H1 (cell line): ENCODE data around the gene PLPP7. TPM values are rescaled to one million over a fixed set of nuclear protein-coding genes. Genes with fewer than 3 reads are reported as not detected.

Experiments used
- CTCF ChIA-PET: fragments of 300-600 bp; sonication (Branson Sonifier 250); formaldehyde crosslinking; loops from one replicate; lab custom pipeline; 2021; ENCODE audit not compliant: partially characterized antibody; lab: Charles Lee
- POLR2A ChIA-PET: fragments of 300-600 bp; sonication (Branson Sonifier 250); formaldehyde crosslinking; loops from one replicate; lab custom pipeline; 2021; ENCODE audit warnings: inconsistent platforms; ENCODE audit not compliant: partially characterized antibody; lab: Charles Lee
- DNase-seq, 2 experiments: peaks; one replicate each; pipeline versions ENCODE4 v3.0.0 to v3.0.0-alpha.2; 2010 to 2022; ENCODE audit warnings: low spot score in 2 of 2, low read depth in 1 of 2, mixed read lengths in 1 of 2
- FAIRE-seq: peaks from 2 replicates; lab custom pipeline; 2011; peaks lifted over from hg19 to GRCh38; lab: Jason Lieb, UNC
- H2AFZ ChIP-seq: 2 replicates; pipeline ENCODE4 v1.8.1; 2012; ENCODE audit warnings: low read length, inconsistent platforms
- H2AK5ac ChIP-seq: 2 replicates; pipeline ENCODE4 v1.6.1; 2013; ENCODE audit warnings: low read depth, low read length
- H2BK120ac ChIP-seq: replicated peaks from 2 replicates; pipeline ENCODE3; 2013; ENCODE audit warnings: low read depth, low read length, inconsistent platforms
- H2BK12ac ChIP-seq: 2 replicates; pipeline ENCODE4 v1.6.1; 2013; ENCODE audit warnings: low read depth, low read length
- H2BK15ac ChIP-seq: 2 replicates; pipeline ENCODE4 v1.6.1; 2013; ENCODE audit warnings: low read length
- H2BK20ac ChIP-seq: 2 replicates; pipeline ENCODE4 v1.6.1; 2013; ENCODE audit warnings: low read length
- H2BK5ac ChIP-seq: 2 replicates; pipeline ENCODE4 v1.6.1; 2013; ENCODE audit warnings: low read depth, low read length
- H3K14ac ChIP-seq: 2 replicates; pipeline ENCODE4 v1.6.1; 2013; ENCODE audit warnings: inconsistent platforms; ENCODE audit not compliant: insufficient read length
- H3K18ac ChIP-seq: 2 replicates; pipeline ENCODE4 v1.6.1; 2013; ENCODE audit warnings: low read length; ENCODE audit errors: extremely low read depth
- H3K23ac ChIP-seq: 2 replicates; pipeline ENCODE4 v1.6.1; 2013; ENCODE audit warnings: inconsistent platforms; ENCODE audit not compliant: insufficient read length
- H3K23me2 ChIP-seq: 2 replicates; pipeline ENCODE4 v1.6.1; 2013; ENCODE audit warnings: low read depth, low read length
- H3K27ac ChIP-seq: 2 replicates; pipeline ENCODE4 v1.6.1; 2011; ENCODE audit warnings: low read depth, low read length, inconsistent platforms
- H3K27me3 ChIP-seq, 4 experiments: replicated peaks in 1 of 4; 1 replicate in 1 of 4; 2 replicates in 3 of 4; pipeline versions ENCODE4 v1.6.1 to v1.8.1; 2011 to 2013; ENCODE audit warnings: low read length in 3 of 4, mild to moderate bottlenecking in 3 of 4, inconsistent platforms in 2 of 4, mixed read lengths in 2 of 4, moderate library complexity in 1 of 4; ENCODE audit not compliant: control insufficient read depth in 3 of 4, insufficient read depth in 3 of 4; ENCODE audit errors: extremely low read depth in 1 of 4
- H3K36me3 ChIP-seq, 4 experiments: 2 replicates each; pipeline versions ENCODE4 v1.6.1 to v1.8.1; 2011 to 2013; ENCODE audit warnings: mild to moderate bottlenecking in 4 of 4, low read length in 3 of 4, moderate library complexity in 2 of 4, control low read depth in 1 of 4, inconsistent platforms in 1 of 4; ENCODE audit not compliant: insufficient read depth in 4 of 4, control insufficient read depth in 2 of 4
- H3K4ac ChIP-seq: replicated peaks from 2 replicates; pipeline ENCODE3; 2013; ENCODE audit warnings: low read length, low read depth, mixed read lengths, inconsistent platforms; ENCODE audit not compliant: insufficient read length
- H3K4me1 ChIP-seq, 4 experiments: replicated peaks in 1 of 4; 1 replicate in 1 of 4; 2 replicates in 3 of 4; pipeline versions ENCODE4 v1.6.1 to v1.8.1; 2011 to 2013; ENCODE audit warnings: low read length in 3 of 4, inconsistent platforms in 2 of 4, mixed read lengths in 1 of 4; ENCODE audit not compliant: insufficient read depth in 4 of 4, control insufficient read depth in 3 of 4
- H3K4me2 ChIP-seq, 2 experiments: 2 replicates each; pipeline versions ENCODE4 v1.6.1 to v1.8.1; 2011 to 2013; ENCODE audit warnings: low read depth in 2 of 2, low read length in 2 of 2, control low read depth in 1 of 2, inconsistent platforms in 1 of 2, mild to moderate bottlenecking in 1 of 2; ENCODE audit not compliant: insufficient read depth in 1 of 2
- H3K4me3 ChIP-seq, 4 experiments: fragments of 200-600, 300-600 bp in 1 of 4; sonication (generic), shearing (Covaris generic), sonication (Bioruptor Twin) in 1 of 4; 2 replicates each; pipeline versions ENCODE4 v1.5.1 to v1.8.1; 2011 to 2016; ENCODE audit warnings: low read length in 4 of 4, low read depth in 3 of 4, control low read depth in 2 of 4, inconsistent platforms in 2 of 4, mild to moderate bottlenecking in 2 of 4, mixed read lengths in 1 of 4, moderate library complexity in 1 of 4; ENCODE audit not compliant: insufficient read depth in 2 of 4; ENCODE audit errors: extremely low read depth in 1 of 4
- H3K56ac ChIP-seq: replicated peaks from 2 replicates; pipeline ENCODE3; 2013; ENCODE audit warnings: low read depth, mild to moderate bottlenecking, mixed read lengths, low read length, inconsistent platforms; ENCODE audit not compliant: insufficient read length
- H3K79me1 ChIP-seq: 2 replicates; pipeline ENCODE4 v1.6.1; 2013; ENCODE audit warnings: low read depth, low read length, control low read depth
- H3K79me2 ChIP-seq, 2 experiments: 2 replicates each; pipeline versions ENCODE4 v1.6.1 to v1.8.1; 2012 to 2013; ENCODE audit warnings: low read length in 2 of 2, mild to moderate bottlenecking in 2 of 2, inconsistent platforms in 1 of 2; ENCODE audit not compliant: insufficient read depth in 2 of 2, control insufficient read depth in 1 of 2
- H3K9ac ChIP-seq, 4 experiments: replicated peaks in 1 of 4; 1 replicate in 1 of 4; 2 replicates in 3 of 4; pipeline versions ENCODE4 v1.6.1 to v1.8.1; 2011 to 2013; ENCODE audit warnings: low read depth in 3 of 4, low read length in 3 of 4, control low read depth in 2 of 4, mild to moderate bottlenecking in 2 of 4, moderate library complexity in 2 of 4, inconsistent platforms in 1 of 4; ENCODE audit errors: extremely low read depth in 1 of 4
- H3K9me3 ChIP-seq, 2 experiments: 2 replicates each; pipeline versions ENCODE4 v1.6.1 to v1.8.1; 2012 to 2013; ENCODE audit warnings: mild to moderate bottlenecking in 2 of 2, moderate library complexity in 2 of 2, control low read depth in 1 of 2, inconsistent platforms in 1 of 2, low read depth in 1 of 2, low read length in 1 of 2, mixed read lengths in 1 of 2; ENCODE audit not compliant: insufficient read depth in 2 of 2
- H4K20me1 ChIP-seq, 2 experiments: replicated peaks in 1 of 2; 2 replicates each; pipeline versions ENCODE3 to v1.8.1; 2011 to 2013; ENCODE audit warnings: inconsistent platforms in 2 of 2, low read length in 2 of 2, mild to moderate bottlenecking in 1 of 2; ENCODE audit not compliant: insufficient read depth in 2 of 2, control insufficient read depth in 1 of 2
- H4K5ac ChIP-seq: 2 replicates; pipeline ENCODE4 v1.6.1; 2013; ENCODE audit warnings: low read length, low read depth, mixed read lengths, inconsistent platforms; ENCODE audit not compliant: insufficient read length
- H4K8ac ChIP-seq: 2 replicates; pipeline ENCODE4 v1.8.0; 2013; ENCODE audit warnings: mild to moderate bottlenecking, moderate library complexity, low read length, inconsistent platforms; ENCODE audit not compliant: insufficient read depth; ENCODE audit errors: extremely low read depth
- H4K91ac ChIP-seq: replicated peaks from 2 replicates; pipeline ENCODE3; 2013; ENCODE audit warnings: low read length, mixed read lengths, inconsistent platforms; ENCODE audit not compliant: insufficient read length
- CEBPB ChIP-seq: IDR thresholded peaks from 2 replicates; pipeline ENCODE4 v1.6.1; 2012; ENCODE audit warnings: low read depth, low read length
- EZH2 ChIP-seq: fragments of 200-600 bp; sonication (generic); IDR thresholded peaks from 2 replicates; pipeline ENCODE4 v1.7.1; 2012; ENCODE audit warnings: low read depth, mild to moderate bottlenecking, moderate library complexity, low read length, inconsistent platforms; ENCODE audit not compliant: severe bottlenecking
- FOSL1 ChIP-seq: IDR thresholded peaks from 2 replicates; pipeline ENCODE4 v1.6.1; 2011; ENCODE audit warnings: mild to moderate bottlenecking, low read depth, low read length, moderate library complexity; ENCODE audit not compliant: insufficient read depth
- HDAC6 ChIP-seq: IDR thresholded peaks from one replicate; pipeline ENCODE4 v1.7.1; 2012; ENCODE audit warnings: low read depth, mild to moderate bottlenecking, inconsistent platforms, low read length, moderate library complexity
- JUND ChIP-seq: IDR thresholded peaks from 2 replicates; pipeline ENCODE4 v1.6.1; 2011; ENCODE audit warnings: mild to moderate bottlenecking, improper control_type of control experiment, low read length
- PHF8 ChIP-seq: fragments of 200-600 bp; sonication (generic); conservative IDR thresholded peaks from 2 replicates; pipeline ENCODE4 v1.7.1; 2012; ENCODE audit warnings: low read depth, mild to moderate bottlenecking, inconsistent platforms, low read length, moderate library complexity
- RBBP5 ChIP-seq: IDR thresholded peaks from 2 replicates; pipeline ENCODE4 v1.7.1; 2012; ENCODE audit warnings: low read depth, mild to moderate bottlenecking, inconsistent platforms, low read length, moderate library complexity, borderline replicate concordance
- RNF2 ChIP-seq: fragments of 200-900, 300-1000 bp; sonication (generic); IDR thresholded peaks from 2 replicates; pipeline ENCODE4 v1.7.1; 2016; ENCODE audit warnings: borderline replicate concordance, low read depth, mild to moderate bottlenecking, antibody characterized with exemption, low read length; ENCODE audit not compliant: poor library complexity, severe bottlenecking; ENCODE audit errors: missing control alignments
- RXRA ChIP-seq: IDR thresholded peaks from 2 replicates; pipeline ENCODE4 v1.6.1; 2011; ENCODE audit warnings: low read depth, mild to moderate bottlenecking, low read length, moderate library complexity; ENCODE audit not compliant: insufficient read depth
- SP4 ChIP-seq: IDR thresholded peaks from 2 replicates; pipeline ENCODE4 v1.6.1; 2012; ENCODE audit warnings: low read length, inconsistent platforms
- TBP ChIP-seq: IDR thresholded peaks from 2 replicates; pipeline ENCODE4 v1.6.1; 2011; ENCODE audit warnings: low read depth, low read length, improper control_type of control experiment
- WGBS, 2 experiments: shearing (Covaris generic) in 1 of 2; methylation state at CpG; one replicate each; pipeline versions ENCODE4 v1.1.6 to v1.1.7; 2013 to 2015; ENCODE audit warnings: low lambda C conversion rate in 2 of 2, mixed read lengths in 2 of 2, inconsistent platforms in 1 of 2, low coverage in 1 of 2, missing lambda C conversion rate in 1 of 2; ENCODE audit not compliant: insufficient replicate concordance in 2 of 2, insufficient coverage in 1 of 2, insufficient read length in 1 of 2; ENCODE audit errors: extremely low coverage in 1 of 2, missing lambda C conversion rate in 1 of 2; 5-methylcytosine and 5-hydroxymethylcytosine counted together
- polyA plus RNA-seq, 7 experiments: library from polyadenylated mRNA; depleted of rRNA in 3 of 7; stranded (reverse) in 5 of 7; unstranded in 2 of 7; fragments of >200 nt in 5 of 7; fragments of 200-250 nt in 2 of 7; gene quantifications; 1 replicate in 5 of 7; 2 replicates in 1 of 7; 4 replicates in 1 of 7; pipeline versions ENCODE4 v1.2.1 to v1.2.3, GENCODE V29; 2011 to 2013; ENCODE audit warnings: missing spikeins in 2 of 7, mixed read lengths in 2 of 7
- total RNA-seq: library from RNA; stranded (reverse); fragmentation: NEBNext Ultra II Directional; extraction: Animal tissue kit (Norgen Biotek cat#: 25700); gene quantifications from 2 replicates; pipeline ENCODE4 v1.2.1, GENCODE V29; 2021
- TF ChIP-seq, protein P1 (sequence below): IDR thresholded peaks from 2 replicates; pipeline ENCODE4 v1.6.1; 2011; ENCODE audit warnings: low read length, improper control_type of control experiment

Gene PLPP7
- total and polyA plus RNA-seq, 2 of the 8 experiments (the other 6 are each of a cell fraction or from before 2014, with no cell fraction given), result 3.4 to 3.9 TPM

DNA sequence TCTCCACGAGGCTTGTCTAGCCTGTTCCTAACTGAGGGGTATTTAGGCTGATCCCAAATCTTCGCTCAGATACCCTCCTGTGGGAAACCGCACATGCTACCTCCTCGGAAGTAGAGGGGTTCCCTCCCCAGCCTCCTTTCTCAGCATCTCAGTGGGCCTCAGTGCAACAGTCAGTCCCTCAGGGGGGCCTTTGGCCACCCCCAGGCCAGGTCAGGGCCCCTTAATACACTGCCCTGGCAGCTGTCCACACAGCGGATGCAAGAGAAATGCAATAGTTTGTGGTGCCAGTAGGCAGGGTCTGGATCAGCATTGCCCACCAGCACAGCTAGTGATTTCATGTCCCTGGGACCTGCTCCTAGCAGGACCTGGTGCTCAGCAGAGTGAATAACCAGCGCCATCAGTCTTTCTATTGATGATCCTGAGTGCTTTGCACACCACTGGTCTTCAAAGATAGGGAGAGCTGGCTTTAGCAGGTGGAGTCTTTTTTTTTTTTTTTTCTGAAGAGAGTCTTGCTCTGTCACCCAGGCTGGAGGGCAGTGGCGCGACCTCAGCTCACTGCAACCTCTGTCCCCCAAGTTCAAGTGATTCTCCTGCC, 7.5 kb downstream of the PLPP7 start:
- Histone ChIP-seq H3K4me1 (peaks cover 0 to 2% (median 0%) of the 10 kb centered on the region in 4 experiments; a peak in 1 of 7 replicates), H3K27me3 (no peaks in the 10 kb centered on the region)
- POLR2A ChIA-PET, result interaction anchor here (1.6 kb wide), 1 partner anchor 12 kb away, joined by 3 read pairs; no protein-coding TSS in a partner anchor
- TF ChIP-seq RBBP5 (no peak), CEBPB (no peak), FOSL1 (no peak), PHF8 (no peak), HDAC6 (no peak), JUND (no peak), RNF2 (no peak), TBP (no peak), RXRA (no peak), SP4 (no peak), EZH2 (no peak)
- TF ChIP-seq, protein P1, sequence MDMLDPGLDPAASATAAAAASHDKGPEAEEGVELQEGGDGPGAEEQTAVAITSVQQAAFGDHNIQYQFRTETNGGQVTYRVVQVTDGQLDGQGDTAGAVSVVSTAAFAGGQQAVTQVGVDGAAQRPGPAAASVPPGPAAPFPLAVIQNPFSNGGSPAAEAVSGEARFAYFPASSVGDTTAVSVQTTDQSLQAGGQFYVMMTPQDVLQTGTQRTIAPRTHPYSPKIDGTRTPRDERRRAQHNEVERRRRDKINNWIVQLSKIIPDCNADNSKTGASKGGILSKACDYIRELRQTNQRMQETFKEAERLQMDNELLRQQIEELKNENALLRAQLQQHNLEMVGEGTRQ, result no peak
- TF ChIP-seq, all 59 proteins: peak for 0
- Histone ChIP-seq H3K23ac (no peak overlapping the region), H3K36me3 (no peaks in the 10 kb centered on the region), H2AK5ac (no peak overlapping the region), H3K18ac (no peak overlapping the region), H3K14ac (no peak overlapping the region), H2BK5ac (no peak overlapping the region), H3K9me3 (no peaks in the 10 kb centered on the region), H3K4me3 (no peak overlapping the region), H2BK120ac (no peak overlapping the region), H2AFZ (no peak overlapping the region), H2BK15ac (no peak overlapping the region), H2BK20ac (no peak overlapping the region), H3K79me2 (no peaks in the 10 kb centered on the region), H4K8ac (no peak overlapping the region), H3K79me1 (no peaks in the 10 kb centered on the region), H3K9ac (no peak overlapping the region), H3K56ac (no peak overlapping the region), H3K23me2 (no peaks in the 10 kb centered on the region), H3K27ac (no peak overlapping the region), H4K20me1 (no peaks in the 10 kb centered on the region), H2BK12ac (no peak overlapping the region), H4K91ac (no peak overlapping the region), H4K5ac (no peak overlapping the region), H3K4me2 (no peak overlapping the region), H3K4ac (no peak overlapping the region)
- FAIRE-seq (no peak), DNase-seq (no peak)
- CTCF ChIA-PET, result interaction anchor here (1.0 to 2.4 kb wide), 4 partner anchors 25 to 117 kb away, joined by 3 to 8 read pairs (median 4); no protein-coding TSS in a partner anchor
- 94% methylated on average over 8 of the region's 8 CpGs; no CpG with 5 or more reads in 1 of the 2 experiments for WGBS, 2 experiments
